Tibial nerve (tissue), 4 donors: ENCODE measurements around the gene PXDN. TPM values are rescaled to one million over a fixed set of nuclear protein-coding genes. Genes with fewer than 3 reads are reported as not detected.

ENCODE experiments used
- DNase-seq, 2 donors: peaks; one replicate each; pipeline ENCODE4 v3.0.0-alpha.2; 2019; ENCODE audit warnings: low spot score in 2 of 2
- H3K27ac ChIP-seq, 4 donors: fragments of 200-600 bp; sonication (generic) in 3 of 4; one replicate each; pipeline ENCODE4 v1.5.1; 2017 to 2019; ENCODE audit warnings: mild to moderate bottlenecking in 1 of 4
- H3K27me3 ChIP-seq, 2 donors: fragments of 200-600 bp; sonication (generic) in 1 of 2; one replicate each; pipeline versions ENCODE4 v1.5.1 to v1.6.0; 2017 to 2019
- H3K36me3 ChIP-seq, 3 donors: fragments of 200-600 bp; sonication (generic); one replicate each; pipeline ENCODE4 v1.5.1; 2018 to 2019
- H3K4me1 ChIP-seq, 4 donors: fragments of 200-600 bp; sonication (generic) in 3 of 4; one replicate each; pipeline ENCODE4 v1.5.1; 2017 to 2019
- H3K4me3 ChIP-seq, 4 donors: fragments of 200-600 bp; sonication (generic) in 3 of 4; one replicate each; pipeline ENCODE4 v1.5.1; 2017 to 2019; ENCODE audit warnings: mild to moderate bottlenecking in 1 of 4, moderate library complexity in 1 of 4
- H3K9me3 ChIP-seq, 4 donors: fragments of 200-600 bp; sonication (generic) in 3 of 4; one replicate each; pipeline ENCODE4 v1.5.1; 2017 to 2019
- CTCF ChIP-seq, 5 experiments: fragments of 200-600 bp in 3 of 5; fragments of 450-650 bp in 2 of 5; sonication (generic) in 3 of 5; IDR thresholded peaks; one replicate each; pipeline ENCODE4 v1.5.1; 2016 to 2019; ENCODE audit warnings: antibody characterized with exemption in 5 of 5, mild to moderate bottlenecking in 3 of 5, moderate library complexity in 2 of 5
- EP300 ChIP-seq, 2 donors: sonication (generic); formaldehyde crosslinking; IDR thresholded peaks; one replicate each; pipeline ENCODE4 v1.6.1; 2017; ENCODE audit warnings: antibody characterized with exemption in 2 of 2, mild to moderate bottlenecking in 1 of 2
- POLR2A ChIP-seq, 2 donors: fragments of 450-650 bp; IDR thresholded peaks; one replicate each; pipeline ENCODE4 v1.6.1; 2017; ENCODE audit warnings: antibody characterized with exemption in 2 of 2, mild to moderate bottlenecking in 2 of 2, moderate library complexity in 2 of 2
- WGBS, 2 donors: methylation state at CpG; one replicate each; pipeline ENCODE4 v1.1.5; 2018; 5-methylcytosine and 5-hydroxymethylcytosine counted together
- total RNA-seq, 4 donors: library from RNA; depleted of rRNA; stranded (reverse); fragments of >200 nt; gene quantifications; one replicate each; pipeline ENCODE4 v1.1.0, GENCODE V29; 2016

The PXDN gene
- total RNA-seq, 4 donors from 2014 or later, result 40.4 to 72.6 (median 52.4) TPM

DNA sequence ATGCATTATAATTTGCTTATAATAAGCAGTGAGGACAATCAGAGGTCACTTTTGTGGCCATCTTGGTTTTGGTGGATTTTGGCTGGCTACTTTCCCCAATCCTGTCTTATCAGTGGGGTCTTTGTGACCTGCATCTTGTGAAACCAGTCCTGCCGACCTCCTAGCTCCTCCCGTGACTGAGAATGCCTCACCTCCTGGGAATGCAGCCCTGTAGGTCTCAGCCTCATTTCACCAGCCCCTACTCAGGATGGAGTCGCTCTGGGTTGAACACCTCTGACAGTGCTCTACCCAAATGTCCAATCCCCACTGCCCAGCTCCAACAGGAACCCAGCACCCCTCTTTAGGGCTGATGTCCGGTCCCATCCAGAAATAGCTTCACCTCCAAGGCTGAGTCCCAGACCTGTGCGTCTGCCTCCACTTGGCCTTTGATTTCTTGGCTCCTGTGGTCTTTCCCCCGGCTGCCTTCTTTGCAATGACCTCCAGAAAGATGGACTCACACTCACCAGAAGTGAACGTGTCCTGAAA, 31.3 kb upstream of the PXDN start:
- H3K27ac ChIP-seq, result no peak overlapping the region
- 88% methylated on average over 7 of the region's 7 CpGs for WGBS, 2 donors
- H3K9me3 ChIP-seq, result no peaks in the 10 kb centered on the region
- TF ChIP-seq EP300 (IDR thresholded peaks at IDR 0.05), result no peak
- TF ChIP-seq CTCF (IDR thresholded peaks at IDR 0.05), result no peak
- TF ChIP-seq POLR2A (IDR thresholded peaks at IDR 0.05), result no peak
- H3K36me3 ChIP-seq, result no peaks in the 10 kb centered on the region
- H3K4me3 ChIP-seq, result no peak overlapping the region
- no peaks in the 10 kb centered on the region for H3K4me1 ChIP-seq
- DNase-seq, result no peak
- H3K27me3 ChIP-seq, result no peaks in the 10 kb centered on the region

DNA sequence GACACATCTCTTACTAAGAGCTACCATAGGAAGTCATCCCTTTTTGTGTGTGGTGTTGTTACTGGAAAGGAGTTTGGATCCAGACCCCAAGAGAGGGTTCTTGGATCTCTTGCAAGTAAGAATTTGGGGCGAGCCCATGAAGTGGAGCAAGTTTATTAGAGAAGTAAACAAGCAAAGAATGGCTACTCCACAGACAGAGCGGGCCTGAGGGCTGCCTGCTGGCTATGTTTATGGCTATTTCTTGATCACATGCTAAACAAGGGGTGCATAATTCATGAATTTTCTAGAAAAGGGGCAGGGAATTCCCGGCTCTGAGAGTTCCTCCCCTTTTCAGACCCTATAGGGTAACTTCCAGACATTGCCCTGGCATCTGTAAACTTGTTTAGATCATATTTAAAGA, 30.6 kb upstream of the PXDN start:
- H3K27ac ChIP-seq, result no peak overlapping the region
- 70 to 75% methylated on average over 3 of the region's 3 CpGs for WGBS, 2 donors
- no peaks in the 10 kb centered on the region for H3K4me1 ChIP-seq
- DNase-seq, result no peak
- no peaks in the 10 kb centered on the region for H3K36me3 ChIP-seq
- TF ChIP-seq POLR2A (IDR thresholded peaks at IDR 0.05) (no peak), EP300 (IDR thresholded peaks at IDR 0.05) (no peak), CTCF (IDR thresholded peaks at IDR 0.05) (no peak)
- H3K9me3 ChIP-seq, result no peaks in the 10 kb centered on the region
- H3K4me3 ChIP-seq, result no peak overlapping the region
- no peaks in the 10 kb centered on the region for H3K27me3 ChIP-seq

DNA sequence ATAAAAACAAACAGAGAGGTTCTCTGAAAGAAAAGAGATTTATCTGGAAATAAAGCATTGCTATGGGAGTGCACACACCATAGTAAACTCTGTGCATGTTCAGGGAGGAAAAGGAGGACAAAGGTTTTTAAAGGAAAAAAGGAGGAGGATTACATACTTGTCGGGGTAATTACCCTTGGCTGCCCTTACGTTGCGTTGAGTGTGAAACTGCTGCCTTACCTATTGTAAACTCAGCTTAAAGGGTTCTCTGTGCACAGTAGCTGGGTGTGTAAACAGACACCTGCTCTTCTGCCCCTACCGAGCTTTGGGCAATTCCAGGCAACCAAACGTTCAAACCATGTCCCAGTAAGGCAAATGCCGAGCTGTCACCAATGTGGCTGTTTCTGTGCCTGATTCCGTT, 29.6 kb upstream of the PXDN start:
- no peak for TF ChIP-seq CTCF (IDR thresholded peaks at IDR 0.05)
- no peak for TF ChIP-seq POLR2A (IDR thresholded peaks at IDR 0.05)
- TF ChIP-seq EP300 (IDR thresholded peaks at IDR 0.05), result no peak
- no peaks in the 10 kb centered on the region for H3K9me3 ChIP-seq
- no peaks in the 10 kb centered on the region for H3K36me3 ChIP-seq
- 64 to 66% methylated on average over 7 of the region's 7 CpGs for WGBS, 2 donors
- H3K27ac ChIP-seq, result no peak overlapping the region
- H3K4me3 ChIP-seq, result no peak overlapping the region
- no peaks in the 10 kb centered on the region for H3K27me3 ChIP-seq
- DNase-seq, result no peak
- H3K4me1 ChIP-seq, result no peaks in the 10 kb centered on the region

DNA sequence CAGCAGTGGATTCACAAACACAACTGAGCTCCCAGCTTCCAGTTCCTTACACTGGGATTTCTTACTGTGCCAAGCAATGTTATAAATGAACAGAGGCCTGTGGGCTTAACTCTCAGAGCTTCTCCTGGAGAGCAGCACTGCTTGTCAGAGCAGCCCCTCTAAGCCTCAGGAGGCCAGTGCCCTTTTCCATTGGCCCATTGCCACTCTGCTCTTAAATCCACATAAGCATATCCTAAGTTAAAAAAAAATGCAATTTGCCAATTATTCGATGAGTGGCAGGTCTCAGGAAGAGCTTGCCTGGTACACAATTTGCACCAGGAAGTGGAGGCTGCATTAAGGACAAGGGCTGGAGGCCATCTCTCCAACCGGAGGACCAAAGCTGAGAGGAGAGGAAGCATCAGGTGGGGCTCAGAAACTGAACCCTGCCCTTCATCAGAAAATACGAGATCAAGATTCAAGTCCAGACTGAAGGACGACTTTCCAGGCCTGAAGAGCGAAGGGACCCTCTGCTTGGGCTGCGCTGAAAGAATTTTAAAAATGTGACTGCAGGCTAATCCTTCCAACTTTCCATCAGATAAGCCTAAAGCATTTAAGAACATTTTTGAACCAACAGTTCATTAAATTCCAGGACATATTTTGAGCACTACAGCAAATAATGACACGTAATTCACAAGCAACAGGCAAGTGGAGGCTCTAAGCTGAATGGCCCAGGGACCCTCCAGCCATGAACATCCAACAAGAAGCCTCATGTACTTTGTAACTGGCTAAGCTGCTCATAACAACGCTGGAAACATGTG, 28.4 kb upstream of the PXDN start:
- Histone ChIP-seq H3K36me3 (no peaks in the 10 kb centered on the region), H3K27ac (no peak overlapping the region), H3K9me3 (no peaks in the 10 kb centered on the region), H3K4me3 (no peak overlapping the region), H3K27me3 (no peaks in the 10 kb centered on the region), H3K4me1 (no peaks in the 10 kb centered on the region)
- WGBS, 2 donors, result 72 to 80% methylated on average over 8 of the region's 8 CpGs
- TF ChIP-seq POLR2A (IDR thresholded peaks at IDR 0.05) (no peak), EP300 (IDR thresholded peaks at IDR 0.05) (no peak), CTCF (IDR thresholded peaks at IDR 0.05) (no peak)
- DNase-seq, result no peak

DNA sequence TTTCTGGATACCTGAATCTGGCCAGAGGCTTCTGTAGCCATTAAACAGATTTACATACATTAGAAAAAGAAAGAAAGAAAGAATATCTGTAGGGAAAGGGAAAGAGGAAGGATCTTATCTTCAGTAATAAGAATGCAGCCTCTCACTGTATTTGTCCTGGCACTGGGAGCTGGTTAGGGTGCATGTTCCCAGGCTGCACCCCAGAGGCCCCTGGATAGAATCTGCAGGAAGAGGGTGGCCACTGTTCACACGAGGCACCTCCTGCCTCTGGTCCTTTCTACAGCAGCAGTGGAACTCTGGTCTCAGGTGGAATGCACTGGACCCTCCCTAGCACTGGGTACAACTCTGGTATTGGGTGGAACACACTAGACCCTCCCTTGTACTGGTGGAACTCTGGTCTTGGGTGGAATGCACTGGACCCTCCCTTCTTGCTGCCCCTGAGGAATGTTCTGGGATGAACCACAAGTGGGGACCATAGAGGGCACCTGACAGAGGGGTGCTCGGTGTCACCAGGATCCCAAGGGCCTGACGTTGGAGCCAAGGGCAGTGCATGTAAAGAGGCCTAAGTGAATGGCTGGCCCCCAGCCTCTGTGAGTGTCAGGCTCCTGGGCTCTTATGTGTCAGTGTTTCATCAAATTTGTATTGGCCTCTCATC, 27.4 kb upstream of the PXDN start:
- Histone ChIP-seq H3K4me3 (no peak overlapping the region), H3K27me3 (no peaks in the 10 kb centered on the region), H3K9me3 (no peaks in the 10 kb centered on the region), H3K27ac (no peak overlapping the region), H3K4me1 (no peaks in the 10 kb centered on the region), H3K36me3 (no peaks in the 10 kb centered on the region)
- no peak for TF ChIP-seq POLR2A (IDR thresholded peaks at IDR 0.05)
- TF ChIP-seq CTCF (IDR thresholded peaks at IDR 0.05), result no peak
- DNase-seq, result no peak
- WGBS, 2 donors, result 72 to 80% methylated on average over 3 of the region's 3 CpGs
